Uterus (tissue), 4 donors: ENCODE data around the gene CDC34. TPM values are rescaled to one million over a fixed set of nuclear protein-coding genes. Genes with fewer than 3 reads are reported as not detected.

Experiments
- DNase-seq, 2 donors: peaks; one replicate each; pipeline ENCODE4 v3.0.0-alpha.2; 2019 to 2020
- H3K27ac ChIP-seq, 2 donors: fragments of 200-600 bp; sonication (generic); 1 replicate in 1 of 2; 2 replicates in 1 of 2; pipeline ENCODE4 v1.5.1; 2016 to 2018
- H3K27me3 ChIP-seq, 2 donors: fragments of 200-600 bp; sonication (generic); one replicate each; pipeline ENCODE4 v1.5.1; 2018 to 2019; ENCODE audit warnings: control low read depth in 1 of 2
- H3K36me3 ChIP-seq, 2 donors: fragments of 200-600 bp; sonication (generic); one replicate each; pipeline ENCODE4 v1.5.1; 2019; ENCODE audit warnings: control low read depth in 1 of 2
- H3K4me1 ChIP-seq, 2 donors: fragments of 200-600 bp; sonication (generic); one replicate each; pipeline ENCODE4 v1.5.1; 2018 to 2019; ENCODE audit warnings: control low read depth in 1 of 2
- H3K4me3 ChIP-seq, 2 donors: fragments of 200-600 bp; sonication (generic); 1 replicate in 1 of 2; 2 replicates in 1 of 2; pipeline ENCODE4 v1.5.1; 2018 to 2019; ENCODE audit warnings: mild to moderate bottlenecking in 1 of 2
- H3K9me3 ChIP-seq, 2 donors: fragments of 200-600 bp; sonication (generic); one replicate each; pipeline ENCODE4 v1.5.1; 2019; ENCODE audit warnings: control low read depth in 1 of 2
- CTCF ChIP-seq, 4 experiments: fragments of 200-600 bp in 2 of 4; fragments of 450-650 bp in 2 of 4; sonication (generic) in 2 of 4; IDR thresholded peaks; one replicate each; pipeline ENCODE4 v1.5.1; 2016 to 2019; ENCODE audit warnings: antibody characterized with exemption in 4 of 4, mild to moderate bottlenecking in 2 of 4, moderate library complexity in 1 of 4
- POLR2A ChIP-seq, 2 donors: fragments of 450-650 bp; IDR thresholded peaks; one replicate each; pipeline ENCODE4 v1.6.1; 2016; ENCODE audit warnings: antibody characterized with exemption in 2 of 2, mild to moderate bottlenecking in 1 of 2, moderate library complexity in 1 of 2
- intact Hi-C: fragments of 100-400 bp; cut with DNase I; formaldehyde crosslinking; loops from one replicate; pipeline ENCODE4 v1.15.1; 2023; ENCODE audit warnings: low total_unique reads
- total RNA-seq, 4 donors: library from RNA; depleted of rRNA in 3 of 4; stranded (reverse); fragments of >200 nt in 3 of 4; gene quantifications; one replicate each; pipeline versions ENCODE4 v1.1.0 to v1.2.4, GENCODE V29; 2014 to 2023
- donor health status: DM: yes; HTN: yes; CAD: no.

CDC34 gene
- total RNA-seq, 4 donors from 2014 or later = 44.4 to 459 (median 101) TPM

GRCh38 chr19:547836-548720 is 16.5 kb downstream of the CDC34 start:
- Histone ChIP-seq H3K27ac (no peak overlapping the region), H3K27me3 (no peaks in the 10 kb centered on the region), H3K9me3 (no peaks in the 10 kb centered on the region), H3K36me3 (no peaks in the 10 kb centered on the region), H3K4me1 (no peaks in the 10 kb centered on the region), H3K4me3 (no peak overlapping the region)
- TF ChIP-seq CTCF (IDR thresholded peaks at IDR 0.05) = no peak
- TF ChIP-seq POLR2A (IDR thresholded peaks at IDR 0.05) = no peak
- no peak for DNase-seq
- intact Hi-C loops = no loop called here

GRCh38 chr19:548886-549830 is 17.6 kb downstream of the CDC34 start:
- intact Hi-C loops = no loop called here
- H3K27me3 ChIP-seq = no peaks in the 10 kb centered on the region
- DNase-seq = no peak

GRCh38 chr19:554817-555216 is 23.3 kb downstream of the CDC34 start:
- H3K4me1 ChIP-seq = peaks cover 0 to 7% of the 10 kb centered on the region in 2 donors
- no peaks in the 10 kb centered on the region for H3K9me3 ChIP-seq
- no peak overlapping the region for H3K27ac ChIP-seq
- intact Hi-C loops = no loop called here
- no peak for DNase-seq
- no peaks in the 10 kb centered on the region for H3K27me3 ChIP-seq
- TF ChIP-seq CTCF (IDR thresholded peaks at IDR 0.05) (no peak), POLR2A (IDR thresholded peaks at IDR 0.05) (no peak)
- H3K36me3 ChIP-seq = no peaks in the 10 kb centered on the region
- no peak overlapping the region for H3K4me3 ChIP-seq

More at GRCh38 chr19:548886-549830, 17.6 kb downstream of the CDC34 start:
- Histone ChIP-seq H3K4me1 (no peaks in the 10 kb centered on the region), H3K9me3 (no peaks in the 10 kb centered on the region), H3K4me3 (no peak overlapping the region), H3K36me3 (no peaks in the 10 kb centered on the region), H3K27ac (no peak overlapping the region)
- TF ChIP-seq CTCF (IDR thresholded peaks at IDR 0.05) (no peak), POLR2A (IDR thresholded peaks at IDR 0.05) (no peak)

- intact Hi-C loops = no loop called here
- DNase-seq = no peak
Observed at GRCh38 chr19:555474-555808, 23.9 kb downstream of the CDC34 start.

More at GRCh38 chr19:555474-555808, 23.9 kb downstream of the CDC34 start:
- H3K9me3 ChIP-seq = no peaks in the 10 kb centered on the region
- H3K36me3 ChIP-seq = no peaks in the 10 kb centered on the region
- no peak overlapping the region for H3K4me3 ChIP-seq
- TF ChIP-seq POLR2A (IDR thresholded peaks at IDR 0.05) = no peak
- TF ChIP-seq CTCF (IDR thresholded peaks at IDR 0.05) = no peak
- peaks cover 0 to 7% of the 10 kb centered on the region in 2 donors for H3K4me1 ChIP-seq
- H3K27me3 ChIP-seq = no peaks in the 10 kb centered on the region
- H3K27ac ChIP-seq = no peak overlapping the region
